Endothelial cell of umbilical vein (primary cell): ENCODE results near the gene OR52B6. TPM values are rescaled to one million over a fixed set of nuclear protein-coding genes. Genes with fewer than 3 reads are reported as not detected.

Source experiments
- BruUV-seq: library from RNA; stranded (reverse); fragments of 400-500 nt; replicated peaks from 2 replicates; lab custom pipeline; 2021; lab: Mats Ljungman, UMichigan
- CTCF ChIA-PET: fragments of 300-600, 350-600 bp; sonication (Branson Sonifier 250); formaldehyde crosslinking; loops from one replicate; lab custom pipeline; 2021; ENCODE audit warnings: antibody characterized with exemption, inconsistent platforms; lab: Charles Lee
- POLR2A ChIA-PET: fragments of 300-600, 350-600 bp; sonication (Branson Sonifier 250); formaldehyde crosslinking; loops from one replicate; lab custom pipeline; 2021; ENCODE audit warnings: antibody characterized with exemption, inconsistent platforms; lab: Charles Lee
- DNase-seq: peaks from one replicate; pipeline ENCODE4 v3.0.0-alpha.2; 2011; ENCODE audit warnings: low read depth, low spot score
- FAIRE-seq: peaks from 2 replicates; lab custom pipeline; 2011; peaks lifted over from hg19 to GRCh38; lab: Jason Lieb, UNC
- H2AFZ ChIP-seq: 2 replicates; pipeline ENCODE4 v1.6.0; 2012; ENCODE audit warnings: low read depth, low read length, control low read depth, inconsistent platforms
- H3K27ac ChIP-seq: 2 replicates; pipeline ENCODE4 v1.5.1; 2011; ENCODE audit warnings: low read depth, mild to moderate bottlenecking, control low read depth, low read length, moderate library complexity; ENCODE audit not compliant: insufficient read depth
- H3K27me3 ChIP-seq, 2 experiments: 2 replicates each; pipeline versions ENCODE4 v1.6.0 to v1.6.1; 2011; ENCODE audit warnings: low read length in 2 of 2, mixed read lengths in 1 of 2; ENCODE audit not compliant: control insufficient read depth in 2 of 2, insufficient read depth in 2 of 2
- H3K36me3 ChIP-seq, 2 experiments: 2 replicates in 1 of 2; 3 replicates in 1 of 2; pipeline ENCODE4 v1.5.1; 2011; ENCODE audit warnings: low read length in 2 of 2, mild to moderate bottlenecking in 1 of 2, moderate library complexity in 1 of 2; ENCODE audit not compliant: control insufficient read depth in 2 of 2, insufficient read depth in 2 of 2; ENCODE audit errors: extremely low read depth in 1 of 2
- H3K4me1 ChIP-seq: 3 replicates; pipeline ENCODE4 v1.5.1; 2011; ENCODE audit warnings: mild to moderate bottlenecking, low read length; ENCODE audit not compliant: control insufficient read depth, insufficient read depth; ENCODE audit errors: extremely low read depth
- H3K4me2 ChIP-seq: 2 replicates; pipeline ENCODE4 v1.6.1; 2011; ENCODE audit warnings: low read length, control low read depth, mixed read lengths; ENCODE audit not compliant: insufficient read depth
- H3K4me3 ChIP-seq, 3 experiments: fragments of 200-600 bp in 1 of 3; sonication (generic), shearing (Covaris generic) in 1 of 3; replicated peaks in 1 of 3; 2 replicates each; pipeline ENCODE4 v1.5.1; 2011 to 2016; ENCODE audit warnings: control low read depth in 3 of 3, low read length in 3 of 3, mild to moderate bottlenecking in 2 of 3, inconsistent platforms in 1 of 3, low read depth in 1 of 3, moderate library complexity in 1 of 3; ENCODE audit not compliant: insufficient read depth in 1 of 3
- H3K79me2 ChIP-seq: 2 replicates; pipeline ENCODE4 v1.6.0; 2012; ENCODE audit warnings: low read length, inconsistent platforms; ENCODE audit not compliant: control insufficient read depth, insufficient read depth
- H3K9ac ChIP-seq: replicated peaks from 2 replicates; pipeline ENCODE3; 2011; ENCODE audit warnings: low read length, control low read depth; ENCODE audit not compliant: insufficient read depth; ENCODE audit errors: extremely low read depth
- H3K9me1 ChIP-seq: replicated peaks from 3 replicates; pipeline ENCODE4 v1.6.0; 2011; ENCODE audit warnings: mild to moderate bottlenecking, low read length; ENCODE audit not compliant: control insufficient read depth, insufficient read depth; ENCODE audit errors: extremely low read depth
- H3K9me3 ChIP-seq: replicated peaks from 2 replicates; pipeline ENCODE4 v1.5.1; 2012; ENCODE audit warnings: low read length, inconsistent platforms; ENCODE audit not compliant: control insufficient read depth, insufficient read depth
- H4K20me1 ChIP-seq: replicated peaks from 2 replicates; pipeline ENCODE3; 2011; ENCODE audit warnings: mild to moderate bottlenecking, low read length; ENCODE audit not compliant: control insufficient read depth, insufficient read depth; ENCODE audit errors: extremely low read depth
- CTCF ChIP-seq, 2 donors: IDR thresholded peaks; 1 replicate in 1 of 2; 2 replicates in 1 of 2; pipeline ENCODE4 v1.5.1; 2011; ENCODE audit warnings: low read length in 2 of 2, mild to moderate bottlenecking in 2 of 2, moderate library complexity in 2 of 2, control low read depth in 1 of 2, inconsistent platforms in 1 of 2, low read depth in 1 of 2; ENCODE audit not compliant: insufficient read depth in 1 of 2; ENCODE audit errors: extremely low read depth in 1 of 2
- EZH2 ChIP-seq: IDR thresholded peaks from 2 replicates; pipeline ENCODE4 v1.6.1; 2012; ENCODE audit warnings: borderline replicate concordance, low read depth, mild to moderate bottlenecking, moderate library complexity, low read length, inconsistent platforms; ENCODE audit not compliant: severe bottlenecking
- FOS ChIP-seq: IDR thresholded peaks from 2 replicates; pipeline ENCODE4 v1.6.1; 2011; ENCODE audit warnings: mild to moderate bottlenecking, low read length, moderate library complexity, borderline replicate concordance; ENCODE audit not compliant: insufficient read depth
- GATA2 ChIP-seq: IDR thresholded peaks from 2 replicates; pipeline ENCODE4 v1.7.0; 2011; ENCODE audit warnings: low read depth, mild to moderate bottlenecking, moderate library complexity, mixed read lengths, low read length; ENCODE audit not compliant: insufficient read length, insufficient read depth
- JUN ChIP-seq: IDR thresholded peaks from 2 replicates; pipeline ENCODE4 v1.6.1; 2011; ENCODE audit warnings: borderline replicate concordance, low read depth; ENCODE audit not compliant: insufficient read length, insufficient read depth
- MAX ChIP-seq: IDR thresholded peaks from 2 replicates; pipeline ENCODE4 v1.6.1; 2011; ENCODE audit not compliant: insufficient read depth, insufficient read length
- MYC ChIP-seq: IDR thresholded peaks from one replicate; pipeline ENCODE4 v1.6.1; 2011; ENCODE audit warnings: mild to moderate bottlenecking, low read depth, low read length
- POLR2A ChIP-seq: IDR thresholded peaks from 2 replicates; pipeline ENCODE4 v1.6.1; 2012; ENCODE audit warnings: low read depth, mild to moderate bottlenecking, control low read depth, low read length
- POLR2AphosphoS5 ChIP-seq: IDR thresholded peaks from 2 replicates; pipeline ENCODE4 v1.6.1; 2012; ENCODE audit warnings: low read depth, mild to moderate bottlenecking, control low read depth, low read length, moderate library complexity; ENCODE audit not compliant: insufficient read depth
- dilution Hi-C: fragments of 300-500 bp; cut with MboI; formaldehyde crosslinking; loops from one replicate; pipeline ENCODE4 v1.15.0; 2019; ENCODE audit warnings: low sequenced_read_pairs; ENCODE audit not compliant: extremely low pct_ligation_motif_present
- intact Hi-C: fragments of 100-400 bp; cut with micrococcal nuclease; formaldehyde crosslinking; loops from one replicate; pipeline ENCODE4 v1.10.0; 2022
- polyA plus RNA-seq, 4 experiments: library from polyadenylated mRNA; depleted of rRNA in 3 of 4; stranded (reverse) in 3 of 4; unstranded in 1 of 4; fragments of >200 nt; gene quantifications; 2 replicates each; pipeline versions ENCODE4 v1.2.1 to v1.2.3, GENCODE V29; 2011 to 2012; ENCODE audit warnings: missing spikeins in 1 of 4
- total RNA-seq: library from RNA; stranded (reverse); gene quantifications from 2 replicates; pipeline ENCODE4 v1.2.3, GENCODE V29; 2021

OR52B6 gene
- total and polyA plus RNA-seq, 2 donors (not counting 3 experiments of a cell fraction or from before 2014, with no cell fraction given), result not detected

GRCh38 chr11:5557751-5558150 lies 22.9 kb upstream of the OR52B6 start:
- POLR2A ChIA-PET, result no interaction called here
- Histone ChIP-seq H3K36me3 (no peaks in the 10 kb centered on the region), H3K27me3 (no peaks in the 10 kb centered on the region), H3K4me1 (no peaks in the 10 kb centered on the region), H3K27ac (no peak overlapping the region), H3K4me3 (no peak overlapping the region), H3K79me2 (no peaks in the 10 kb centered on the region), H3K4me2 (no peak overlapping the region), H3K9me3 (no peaks in the 10 kb centered on the region), H4K20me1 (no peaks in the 10 kb centered on the region), H3K9me1 (no peaks in the 10 kb centered on the region), H2AFZ (no peak overlapping the region), H3K9ac (no peak overlapping the region)
- DNase-seq, result no peak
- BruUV-seq, result no TSS peak
- FAIRE-seq, result no peak
- TF ChIP-seq POLR2A, result no peak
- dilution Hi-C loops, result no loop called here
- CTCF ChIA-PET, result interaction anchor here (0.6 kb wide), 1 partner anchor 35 kb away, joined by 3 read pairs; no protein-coding TSS in a partner anchor
- intact Hi-C loops, result loop anchor here (10.0 kb wide), 1 partner anchor 433 kb away; no protein-coding TSS in a partner anchor

- CTCF ChIA-PET, result no interaction called here
- dilution Hi-C loops, result no loop called here
These were observed 16.2 kb upstream of the OR52B6 start for GRCh38 chr11:5564259-5565019.

More at GRCh38 chr11:5564259-5565019, 16.2 kb upstream of the OR52B6 start:
- POLR2A ChIA-PET, result no interaction called here
- Histone ChIP-seq H3K79me2 (no peaks in the 10 kb centered on the region), H3K9me3 (no peaks in the 10 kb centered on the region), H4K20me1 (no peaks in the 10 kb centered on the region), H3K9ac (no peak overlapping the region), H3K4me1 (no peaks in the 10 kb centered on the region), H2AFZ (no peak overlapping the region), H3K27ac (no peak overlapping the region), H3K27me3 (no peaks in the 10 kb centered on the region), H3K9me1 (no peaks in the 10 kb centered on the region), H3K4me3 (no peak overlapping the region), H3K4me2 (no peak overlapping the region), H3K36me3 (no peaks in the 10 kb centered on the region)
- FAIRE-seq, result no peak
- no TSS peak for BruUV-seq
- intact Hi-C loops, result no loop called here
- DNase-seq, result no peak
- TF ChIP-seq POLR2A, result no peak
- TF ChIP-seq MAX, result no peak
- TF ChIP-seq POLR2AphosphoS5, result no peak
- no peak for TF ChIP-seq CTCF (IDR thresholded peaks at IDR 0.05; ENCODE audit: extremely low read depth in 1 of 2, insufficient read depth in 1 of 2, low read depth in 1 of 2, low read length in 2 of 2)
- TF ChIP-seq GATA2, result no peak
- no peak for TF ChIP-seq JUN
- no peak for TF ChIP-seq FOS
- no peak for TF ChIP-seq EZH2
- TF ChIP-seq MYC, result no peak
